ENCODE data around the gene UFL1. TPM values are rescaled to one million over a fixed set of nuclear protein-coding genes. Genes with fewer than 3 reads are reported as not detected.

Gene UFL1
- 7.1 to 11.7 TPM (median 9.7 TPM) in 5 replicates for total RNA-seq (2022; extraction: Qiagen RNA extraction; ENCODE audit: low read depth)

GRCh38 chr6:96521644-96522464, at the start of gene UFL1:
Gene UFL1 (plus strand): TSS chr6:96521806. CDS start chr6:96521874, 68 bp downstream.

GRCh38 chr6:96562886-96563285, 41.3 kb downstream of the UFL1 start, which contains the start of gene FHL5:
Gene FHL5 (plus strand): TSS chr6:96563128. CDS start chr6:96603614, 40,486 bp downstream.

Other genes with a start within 250 kb of the UFL1 start
- gene FHL5, start 41.3 kb downstream of the UFL1 start, total RNA-seq (2022; extraction: Qiagen RNA extraction; ENCODE audit: low read depth), result not detected in 5 replicates